Progenitor cell of endocrine pancreas (in vitro differentiated cells): Measurements from ENCODE around the gene SPACA7. TPM values are rescaled to one million over a fixed set of nuclear protein-coding genes. Genes with fewer than 3 reads are reported as not detected.
A peak's percentile ranks its signal among the peaks of the same experiment; 100 is the strongest.

ENCODE experiments used
- DNase-seq: peaks from one replicate; pipeline ENCODE4 v3.0.0; 2021; ENCODE audit warnings: low spot score; ENCODE audit not compliant: unreplicated experiment
- H3K27ac Mint-ChIP-seq: 2 replicates; pipeline ENCODE4 v1.8.0; 2021; ENCODE audit warnings: mild to moderate bottlenecking, moderate library complexity, mixed read lengths
- H3K27me3 Mint-ChIP-seq: 2 replicates; pipeline ENCODE4 v1.8.0; 2021; ENCODE audit warnings: mixed read lengths
- H3K36me3 Mint-ChIP-seq: 2 replicates; pipeline ENCODE4 v1.8.0; 2022; ENCODE audit warnings: mixed read lengths; ENCODE audit not compliant: insufficient read depth
- H3K4me1 Mint-ChIP-seq: 2 replicates; pipeline ENCODE4 v1.8.0; 2021; ENCODE audit warnings: low read depth, mixed read lengths
- H3K4me3 Mint-ChIP-seq: 2 replicates; pipeline ENCODE4 v1.8.0; 2021; ENCODE audit warnings: low read depth, mild to moderate bottlenecking, moderate library complexity, mixed read lengths
- H3K9me3 Mint-ChIP-seq: 2 replicates; pipeline ENCODE4 v1.8.0; 2021; ENCODE audit warnings: low read depth, mixed read lengths
- total RNA-seq: library from RNA; stranded (reverse); gene quantifications from 2 replicates; pipeline ENCODE4 v1.2.1, GENCODE V29; 2021
- TF ChIP-seq, protein P1 (sequence below): fragments of 200-600 bp; sonication (generic); IDR thresholded peaks from one replicate; pipeline ENCODE4 v1.5.0; 2021; ENCODE audit warnings: antibody characterized with exemption, mild to moderate bottlenecking; ENCODE audit not compliant: unreplicated experiment

The SPACA7 gene
- total RNA-seq, 1 donor from 2014 or later, result not detected

DNA sequence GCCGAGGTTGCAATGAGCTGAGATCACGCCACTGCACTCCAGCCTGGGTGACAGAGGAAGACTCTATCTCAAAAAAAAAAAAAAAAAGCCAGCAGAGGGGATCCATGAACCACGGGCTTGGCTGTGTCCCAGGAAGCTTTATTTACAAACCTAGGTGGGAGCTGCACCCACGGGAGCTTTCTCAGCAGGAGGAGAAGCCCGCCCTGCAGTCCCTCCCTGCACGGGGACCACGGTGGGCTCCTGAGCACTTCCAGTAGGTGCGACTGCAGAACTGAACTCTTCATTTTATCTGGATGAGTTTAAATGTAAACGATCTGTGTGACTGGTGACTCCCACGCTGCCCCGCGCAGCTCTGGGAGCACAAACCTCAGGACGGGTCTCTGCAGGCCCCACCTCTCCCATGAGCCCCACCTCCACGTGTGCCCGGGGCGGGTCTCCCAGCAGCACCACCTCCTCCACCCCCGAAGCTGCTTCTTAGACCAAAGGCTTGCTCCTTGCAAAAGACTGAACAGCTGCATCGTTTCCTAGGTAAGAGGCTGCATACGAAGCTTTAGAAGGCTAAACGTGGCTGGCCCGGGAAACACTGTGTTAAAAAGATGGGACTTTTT, 66.4 kb downstream of the SPACA7 start:
- Mint-ChIP-seq H3K9me3 (peaks cover 10% of the 10 kb centered on the region), H3K4me1 (no peaks in the 10 kb centered on the region), H3K36me3 (no peaks in the 10 kb centered on the region), H3K27ac (no peak overlapping the region), H3K27me3 (peaks cover 57% of the 10 kb centered on the region), H3K4me3 (no peak overlapping the region)
- TF ChIP-seq, protein P1, sequence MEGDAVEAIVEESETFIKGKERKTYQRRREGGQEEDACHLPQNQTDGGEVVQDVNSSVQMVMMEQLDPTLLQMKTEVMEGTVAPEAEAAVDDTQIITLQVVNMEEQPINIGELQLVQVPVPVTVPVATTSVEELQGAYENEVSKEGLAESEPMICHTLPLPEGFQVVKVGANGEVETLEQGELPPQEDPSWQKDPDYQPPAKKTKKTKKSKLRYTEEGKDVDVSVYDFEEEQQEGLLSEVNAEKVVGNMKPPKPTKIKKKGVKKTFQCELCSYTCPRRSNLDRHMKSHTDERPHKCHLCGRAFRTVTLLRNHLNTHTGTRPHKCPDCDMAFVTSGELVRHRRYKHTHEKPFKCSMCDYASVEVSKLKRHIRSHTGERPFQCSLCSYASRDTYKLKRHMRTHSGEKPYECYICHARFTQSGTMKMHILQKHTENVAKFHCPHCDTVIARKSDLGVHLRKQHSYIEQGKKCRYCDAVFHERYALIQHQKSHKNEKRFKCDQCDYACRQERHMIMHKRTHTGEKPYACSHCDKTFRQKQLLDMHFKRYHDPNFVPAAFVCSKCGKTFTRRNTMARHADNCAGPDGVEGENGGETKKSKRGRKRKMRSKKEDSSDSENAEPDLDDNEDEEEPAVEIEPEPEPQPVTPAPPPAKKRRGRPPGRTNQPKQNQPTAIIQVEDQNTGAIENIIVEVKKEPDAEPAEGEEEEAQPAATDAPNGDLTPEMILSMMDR, result no peak
- no peak for DNase-seq

- no peak for DNase-seq
- H3K36me3 Mint-ChIP-seq, result no peaks in the 10 kb centered on the region
- H3K4me3 Mint-ChIP-seq, result no peak overlapping the region
- TF ChIP-seq, protein P1, result no peak
- H3K27me3 Mint-ChIP-seq, result peaks cover 52% of the 10 kb centered on the region
- peaks cover 4% of the 10 kb centered on the region for H3K9me3 Mint-ChIP-seq
- H3K4me1 Mint-ChIP-seq, result no peaks in the 10 kb centered on the region
- no peak overlapping the region for H3K27ac Mint-ChIP-seq
These were observed 67.2 kb downstream of the SPACA7 start for GRCh38 chr13:112443191-112443994.

DNA sequence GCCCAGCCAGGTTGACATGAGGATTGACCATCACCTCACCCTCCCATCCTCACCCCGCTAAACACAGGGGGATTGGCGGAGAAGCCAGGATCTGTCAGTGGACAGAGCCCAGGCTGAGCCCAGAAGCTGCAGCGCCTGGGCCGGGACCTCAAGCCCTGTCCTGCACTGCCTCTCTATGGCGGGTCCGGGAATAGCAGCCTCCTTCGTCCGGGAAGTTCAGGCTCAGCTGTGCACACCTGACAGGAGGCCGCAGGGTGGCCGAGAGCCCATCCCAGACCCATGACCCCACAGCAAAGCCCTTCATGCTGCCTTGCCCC, 67.8 kb downstream of the SPACA7 start:
- TF ChIP-seq, protein P1, result peak; percentile 90
- Mint-ChIP-seq H3K27ac (no peak overlapping the region), H3K9me3 (no peaks in the 10 kb centered on the region), H3K4me1 (no peaks in the 10 kb centered on the region), H3K36me3 (no peaks in the 10 kb centered on the region), H3K27me3 (peaks cover 52% of the 10 kb centered on the region), H3K4me3 (no peak overlapping the region)
- DNase-seq, result peak; percentile 86

DNA sequence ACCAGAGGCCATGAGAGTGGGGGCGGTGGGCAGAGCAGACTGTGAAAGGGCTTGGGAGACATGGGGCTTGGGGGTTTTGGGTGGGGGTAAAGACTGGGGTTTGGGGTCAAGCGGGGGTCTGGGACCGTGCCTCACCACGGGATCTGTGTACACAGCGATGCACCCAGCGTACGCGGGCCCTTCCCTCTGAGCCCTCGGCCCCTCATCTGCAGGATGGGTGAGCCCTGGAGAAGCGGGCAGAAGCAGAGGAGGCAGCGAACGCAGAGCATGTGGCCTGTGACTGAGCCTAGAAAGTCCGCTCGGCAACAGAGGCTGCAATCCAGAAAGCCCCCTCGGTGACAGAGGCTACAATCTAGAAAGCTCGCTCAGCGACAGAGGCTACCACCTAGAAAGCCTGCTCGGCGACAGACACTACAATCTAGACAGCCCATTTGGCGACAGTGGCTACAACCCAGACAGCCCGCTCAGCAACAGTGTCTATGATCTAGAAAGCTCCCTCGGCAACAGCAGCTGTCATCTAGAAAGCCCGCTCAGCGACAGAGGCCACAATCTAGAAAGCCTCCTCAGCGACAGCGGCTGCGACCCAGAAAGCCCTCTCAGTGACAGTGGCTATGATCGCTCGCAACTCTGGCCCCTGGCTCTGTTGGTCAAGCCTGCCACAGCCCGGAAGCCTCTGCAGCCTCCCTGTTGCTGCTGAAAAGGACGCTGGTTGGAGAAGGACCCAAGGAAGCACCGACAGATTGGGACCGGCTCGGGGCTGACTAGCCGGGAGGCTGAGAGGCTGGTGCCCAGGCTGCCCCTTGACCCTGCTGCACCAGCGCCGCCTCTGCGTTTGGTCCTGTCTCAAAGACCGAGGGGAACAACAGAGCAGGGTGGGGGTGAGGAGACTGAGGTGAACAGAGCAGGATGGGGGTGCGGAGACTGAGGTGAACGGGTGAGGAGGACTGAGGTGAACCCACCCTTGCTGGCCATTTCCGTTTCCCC, 68.6 kb downstream of the SPACA7 start:
- peaks cover 53% of the 10 kb centered on the region for H3K27me3 Mint-ChIP-seq
- no peak overlapping the region for H3K27ac Mint-ChIP-seq
- H3K4me1 Mint-ChIP-seq, result peaks cover 1% of the 10 kb centered on the region
- TF ChIP-seq, protein P1, result no peak
- DNase-seq, result no peak
- H3K9me3 Mint-ChIP-seq, result no peaks in the 10 kb centered on the region
- H3K4me3 Mint-ChIP-seq, result no peak overlapping the region
- no peaks in the 10 kb centered on the region for H3K36me3 Mint-ChIP-seq
